B cell (primary cell): ENCODE results near the gene TRPM2. TPM values are rescaled to one million over a fixed set of nuclear protein-coding genes. Genes with fewer than 3 reads are reported as not detected.

Experiments used
- ATAC-seq: fragments of 200-7000 bp; cut with Tn5 transposase; one replicate; pipeline ENCODE4 v1.10.0; 2021; ENCODE audit warnings: low read depth, mild to moderate bottlenecking, moderate number of reproducible peaks, moderate library complexity
- CTCF ChIA-PET: fragments of 350-600 bp; sonication (Branson Sonifier 250); formaldehyde crosslinking; loops from one replicate; lab custom pipeline; 2021; ENCODE audit warnings: antibody characterized with exemption, inconsistent platforms; lab: Charles Lee
- POLR2A ChIA-PET: fragments of 350-600 bp; sonication (Branson Sonifier 250); formaldehyde crosslinking; loops from one replicate; lab custom pipeline; 2021; ENCODE audit warnings: antibody characterized with exemption; lab: Charles Lee
- DNase-seq: peaks from one replicate; pipeline ENCODE4 v3.0.0; 2013
- H2AFZ ChIP-seq: 2 replicates; pipeline ENCODE4 v1.6.1; 2012; ENCODE audit warnings: mild to moderate bottlenecking, low read depth, low read length; ENCODE audit not compliant: insufficient read depth, poor library complexity, severe bottlenecking
- H3K27ac ChIP-seq, 2 donors: 1 replicate in 1 of 2; 2 replicates in 1 of 2; pipeline ENCODE4 v1.5.1; 2012 to 2013; ENCODE audit warnings: low read length in 2 of 2, mild to moderate bottlenecking in 2 of 2, moderate library complexity in 1 of 2
- H3K27me3 ChIP-seq, 4 experiments: fragments of 200-600 bp in 1 of 4; sonication (generic) in 1 of 4; replicated peaks in 1 of 4; 1 replicate in 2 of 4; 2 replicates in 2 of 4; pipeline versions ENCODE4 v1.6.1 to v1.7.0; 2013 to 2016; ENCODE audit warnings: low read length in 3 of 4, mild to moderate bottlenecking in 2 of 4, mixed read lengths in 1 of 4, moderate library complexity in 1 of 4; ENCODE audit not compliant: insufficient read depth in 4 of 4, control insufficient read depth in 3 of 4; ENCODE audit errors: control extremely low read depth in 1 of 4
- H3K36me3 ChIP-seq, 2 experiments: replicated peaks in 1 of 2; 1 replicate in 1 of 2; 2 replicates in 1 of 2; pipeline versions ENCODE4 v1.6.1 to v1.7.1; 2013; ENCODE audit warnings: low read length in 1 of 2; ENCODE audit not compliant: insufficient read depth in 2 of 2, control insufficient read depth in 1 of 2; ENCODE audit errors: control extremely low read depth in 1 of 2, extremely low read depth in 1 of 2
- H3K4me1 ChIP-seq, 2 donors: fragments of 200-600 bp in 1 of 2; sonication (generic) in 1 of 2; 1 replicate in 1 of 2; 2 replicates in 1 of 2; pipeline versions ENCODE4 v1.5.1 to v1.6.1; 2013 to 2017; ENCODE audit warnings: low read length in 2 of 2; ENCODE audit not compliant: control insufficient read depth in 2 of 2, insufficient read depth in 2 of 2
- H3K4me2 ChIP-seq: replicated peaks from 2 replicates; pipeline ENCODE3; 2012; ENCODE audit warnings: mild to moderate bottlenecking, low read depth, low read length; ENCODE audit not compliant: poor library complexity, severe bottlenecking
- H3K4me3 ChIP-seq, 5 experiments: fragments of 200-600 bp in 1 of 5; sonication (generic) in 1 of 5; 1 replicate in 3 of 5; 2 replicates in 2 of 5; pipeline versions ENCODE4 v1.5.1 to v1.7.0; 2011 to 2016; ENCODE audit warnings: low read length in 4 of 5, mild to moderate bottlenecking in 4 of 5, low read depth in 2 of 5, control low read depth in 1 of 5, moderate library complexity in 1 of 5; ENCODE audit not compliant: insufficient read depth in 1 of 5; ENCODE audit errors: control extremely low read depth in 1 of 5, extremely low read depth in 1 of 5
- H3K79me2 ChIP-seq: fragments of 200-600 bp; sonication (generic); one replicate; pipeline ENCODE4 v1.6.0; 2016; ENCODE audit warnings: low read length; ENCODE audit not compliant: control insufficient read depth, insufficient read depth
- H3K9ac ChIP-seq: fragments of 200-600 bp; sonication (generic); 2 replicates; pipeline ENCODE4 v1.6.1; 2017; ENCODE audit warnings: mild to moderate bottlenecking, low read length, moderate library complexity
- H3K9me3 ChIP-seq, 3 donors: one replicate each; pipeline versions ENCODE4 v1.6.1 to v1.7.1; 2013; ENCODE audit warnings: low read length in 2 of 3; ENCODE audit not compliant: control insufficient read depth in 2 of 3, insufficient read depth in 1 of 3; ENCODE audit errors: control extremely low read depth in 1 of 3
- H4K20me1 ChIP-seq: 2 replicates; pipeline ENCODE4 v1.6.0; 2012; ENCODE audit warnings: mild to moderate bottlenecking, low read length; ENCODE audit not compliant: insufficient read depth, control insufficient read depth, poor library complexity, severe bottlenecking
- H3K27ac Mint-ChIP-seq: one replicate; pipeline ENCODE4 v1.8.0; 2021; ENCODE audit warnings: mixed read lengths
- H3K27me3 Mint-ChIP-seq: one replicate; pipeline ENCODE4 v1.8.0; 2021; ENCODE audit warnings: mixed read lengths
- H3K4me1 Mint-ChIP-seq: one replicate; pipeline ENCODE4 v1.8.0; 2021; ENCODE audit warnings: mixed read lengths
- H3K4me3 Mint-ChIP-seq: one replicate; pipeline ENCODE4 v1.8.0; 2021; ENCODE audit warnings: mixed read lengths
- H3K9me3 Mint-ChIP-seq: one replicate; pipeline ENCODE4 v1.8.0; 2022; ENCODE audit warnings: mixed read lengths; ENCODE audit not compliant: insufficient read depth
- CTCF ChIP-seq: fragments of 200-600 bp; IDR thresholded peaks from one replicate; pipeline ENCODE4 v1.8.0; 2022; ENCODE audit warnings: antibody characterized with exemption, mild to moderate bottlenecking
- EZH2 ChIP-seq: IDR thresholded peaks from 2 replicates; pipeline ENCODE4 v1.6.1; 2012; ENCODE audit warnings: borderline replicate concordance, low read depth, mild to moderate bottlenecking, moderate library complexity, low read length; ENCODE audit not compliant: insufficient read depth, poor library complexity, severe bottlenecking
- WGBS: methylation state at CpG from one replicate; pipeline ENCODE4 v1.1.5; 2013; ENCODE audit warnings: missing lambda C conversion rate; ENCODE audit not compliant: insufficient coverage; 5-methylcytosine and 5-hydroxymethylcytosine counted together
- intact Hi-C: fragments of 100-400 bp; cut with micrococcal nuclease; formaldehyde crosslinking; loops from one replicate; pipeline ENCODE4 v1.10.0; 2022
- polyA plus RNA-seq: library from polyadenylated mRNA; depleted of rRNA; stranded (reverse); fragments of >200 nt; gene quantifications from 2 replicates; pipeline ENCODE4 v1.2.3, GENCODE V29; 2012
- total RNA-seq, 2 donors: library from RNA; stranded (reverse); fragments of 120-200 nt in 1 of 2; gene quantifications; 1 replicate in 1 of 2; 2 replicates in 1 of 2; pipeline versions ENCODE4 v1.2.3 to v1.2.4, GENCODE V29; 2013 to 2022

The TRPM2 gene
- total and polyA plus RNA-seq, 2 donors (not counting 1 experiment from before 2014, with no cell fraction given) = 1.6 to 8.4 TPM

GRCh38 chr21:44456915-44457736 lies 103.7 kb downstream of the TRPM2 start:
- Mint-ChIP-seq H3K9me3 (peaks cover 11% of the 10 kb centered on the region), H3K27me3 (no peaks in the 10 kb centered on the region), H3K4me3 (peak overlapping the region; percentile 71), H3K4me1 (peaks cover 7% of the 10 kb centered on the region), H3K27ac (no peak overlapping the region)
- intact Hi-C loops = no loop called here
- H3K79me2 ChIP-seq = no peaks in the 10 kb centered on the region
- H3K4me1 ChIP-seq = peaks cover 10 to 16% of the 10 kb centered on the region in 2 donors
- no peak overlapping the region for H3K4me2 ChIP-seq
- H3K27me3 ChIP-seq = no peaks in the 10 kb centered on the region
- TF ChIP-seq EZH2 (no peak), CTCF (no peak)
- DNase-seq (no peak), ATAC-seq (no peak)
- peaks cover 3 to 11% (median 8%) of the 10 kb centered on the region in 3 donors for H3K9me3 ChIP-seq
- H3K27ac ChIP-seq = no peak overlapping the region
- no peak overlapping the region for H3K4me3 ChIP-seq
- H3K36me3 ChIP-seq = no peaks in the 10 kb centered on the region
- WGBS = 96% methylated on average over 42 of the region's 44 CpGs
- ChIA-PET CTCF (interaction anchor here (1.1 kb wide), 1 partner anchor 23 kb away, joined by 4 read pairs; no protein-coding TSS in a partner anchor), POLR2A (interaction anchor here (0.6 kb wide), 1 partner anchor 154 kb away, joined by 9 read pairs; no protein-coding TSS in a partner anchor)
- no peaks in the 10 kb centered on the region for H4K20me1 ChIP-seq
- H2AFZ ChIP-seq = no peak overlapping the region
- H3K9ac ChIP-seq = no peak overlapping the region
